HepG2 (cell line): ENCODE results near the gene UBALD1. TPM values are rescaled to one million over a fixed set of nuclear protein-coding genes. Genes with fewer than 3 reads are reported as not detected.

Source experiments
- FOXC1 ChIP-seq: sonication (generic); formaldehyde crosslinking; IDR thresholded peaks from 2 replicates; pipeline ENCODE4 v1.8.0; 2022; ENCODE audit warnings: mild to moderate bottlenecking, missing genetic modification reagents, borderline replicate concordance
- HNRNPK ChIP-seq: fragments of 200-400 bp; formaldehyde crosslinking; IDR thresholded peaks from 2 replicates; pipeline ENCODE4 v1.6.1; 2018; ENCODE audit warnings: low read length, low read depth, moderate library complexity, mild to moderate bottlenecking; ENCODE audit not compliant: poor library complexity, severe bottlenecking
- KDM3A ChIP-seq: IDR thresholded peaks from 2 replicates; pipeline ENCODE4 v1.6.1; 2018; ENCODE audit warnings: low read depth, missing compliant biosample characterization
- POLR2AphosphoS2 ChIP-seq: IDR thresholded peaks from 2 replicates; pipeline ENCODE4 v1.6.1; 2011; ENCODE audit warnings: low read depth, low read length, improper control_type of control experiment
- YEATS2 ChIP-seq: sonication (generic); formaldehyde crosslinking; IDR thresholded peaks from 2 replicates; pipeline ENCODE4 v1.4.0; 2020; ENCODE audit warnings: missing genetic modification reagents, borderline replicate concordance
- ZNF256 ChIP-seq: sonication (generic); formaldehyde crosslinking; conservative IDR thresholded peaks from 2 replicates; pipeline ENCODE4 v1.4.0; 2020; ENCODE audit warnings: missing genetic modification reagents
- ZNF367 ChIP-seq: sonication (generic); formaldehyde crosslinking; IDR thresholded peaks from 2 replicates; pipeline ENCODE4 v1.4.0; 2020; ENCODE audit warnings: missing genetic modification reagents, borderline replicate concordance
- ZNF768 ChIP-seq: sonication (generic); formaldehyde crosslinking; IDR thresholded peaks from 2 replicates; pipeline ENCODE4 v1.4.0; 2020; ENCODE audit warnings: missing genetic modification reagents
- polyA plus RNA-seq, 8 experiments: library from polyadenylated mRNA; depleted of rRNA in 3 of 8; stranded (reverse) in 7 of 8; unstranded in 1 of 8; fragments of >200 nt; fragmentation: Illumina TruSeq in 4 of 8; extraction: Trizol in 4 of 8; gene quantifications; 2 replicates each; pipeline versions ENCODE4 v1.2.1 to v1.2.3, GENCODE V29; 2011 to 2016; ENCODE audit warnings: low read depth in 4 of 8, missing spikeins in 1 of 8, mixed read lengths in 1 of 8; ENCODE audit not compliant: insufficient read depth in 1 of 8
- total RNA-seq, 5 experiments: library from RNA; depleted of rRNA; stranded (reverse); fragments of >200 nt; fragmentation: Illumina TruSeq; extraction: Trizol; gene quantifications; 2 replicates each; pipeline ENCODE4 v1.2.3, GENCODE V29; 2016; ENCODE audit warnings: low read depth in 1 of 5
- TF ChIP-seq, protein P1 (sequence below): sonication (generic); formaldehyde crosslinking; IDR thresholded peaks from 2 replicates; pipeline ENCODE4 v1.4.0; 2020; ENCODE audit warnings: missing genetic modification reagents
- TF ChIP-seq, protein P2 (sequence below), 2 experiments: IDR thresholded peaks; 2 replicates each; pipeline ENCODE4 v1.6.1; 2011 to 2012; ENCODE audit warnings: low read length in 2 of 2, borderline replicate concordance in 1 of 2, low read depth in 1 of 2, mild to moderate bottlenecking in 1 of 2, moderate library complexity in 1 of 2
- TF ChIP-seq, protein P3 (sequence below): sonication (generic); formaldehyde crosslinking; IDR thresholded peaks from 2 replicates; pipeline ENCODE4 v1.9.0; 2021; ENCODE audit warnings: mild to moderate bottlenecking, missing genetic modification reagents

The UBALD1 gene
- total and polyA plus RNA-seq, 2 of the 13 experiments (the other 11 are each of a cell fraction or from before 2014, with no cell fraction given), result 6.8 to 12.3 TPM

DNA sequence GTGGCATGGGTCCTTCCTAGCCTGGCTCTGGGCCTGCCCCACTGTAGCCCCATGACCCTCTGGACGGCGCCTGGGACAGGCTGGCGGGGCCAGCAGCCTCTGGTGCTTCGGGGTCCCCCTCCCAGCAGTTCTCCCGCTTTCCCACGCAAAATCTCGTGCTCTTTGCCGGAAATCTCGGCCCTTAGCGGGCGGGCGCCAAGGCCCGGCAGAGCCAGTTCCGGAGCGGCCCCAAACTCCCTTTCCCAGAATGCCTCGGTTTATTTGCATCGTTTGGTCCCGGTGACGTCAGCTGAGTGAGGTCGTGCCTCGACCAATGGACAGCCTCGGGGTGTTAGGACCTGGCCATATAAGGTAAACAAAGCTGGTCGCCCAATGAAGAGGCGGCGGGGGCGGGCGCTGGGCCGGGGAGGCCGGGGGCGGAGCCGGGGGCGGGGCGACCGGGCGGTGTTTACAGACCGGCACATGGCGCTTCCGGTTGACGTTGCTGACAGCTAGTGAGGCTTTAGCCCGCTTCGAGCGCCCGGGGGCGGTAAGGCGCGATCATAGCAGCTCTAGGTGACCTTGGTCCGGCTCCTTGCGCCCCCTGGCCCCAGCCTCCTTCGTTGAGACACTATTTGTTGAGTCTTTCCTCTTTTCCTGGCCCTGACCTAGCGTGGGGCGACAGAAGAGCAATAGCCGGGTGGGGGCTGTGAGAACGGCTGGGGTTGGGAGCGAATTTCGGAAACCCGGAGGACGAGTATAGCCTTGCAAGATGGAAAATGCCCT, 1.5 kb upstream of the UBALD1 start (continued):
- TF ChIP-seq FOXC1 (CRISPR knock-in tag), result no peak; the same call in 1 of the 2 replicates
- no peak for TF ChIP-seq KDM3A (CRISPR knock-in tag)
- peak; percentile 70; the same call in 1 of the 2 replicates for TF ChIP-seq YEATS2
- no peak for TF ChIP-seq ZNF256 (CRISPR knock-in tag)
- TF ChIP-seq, protein P1, sequence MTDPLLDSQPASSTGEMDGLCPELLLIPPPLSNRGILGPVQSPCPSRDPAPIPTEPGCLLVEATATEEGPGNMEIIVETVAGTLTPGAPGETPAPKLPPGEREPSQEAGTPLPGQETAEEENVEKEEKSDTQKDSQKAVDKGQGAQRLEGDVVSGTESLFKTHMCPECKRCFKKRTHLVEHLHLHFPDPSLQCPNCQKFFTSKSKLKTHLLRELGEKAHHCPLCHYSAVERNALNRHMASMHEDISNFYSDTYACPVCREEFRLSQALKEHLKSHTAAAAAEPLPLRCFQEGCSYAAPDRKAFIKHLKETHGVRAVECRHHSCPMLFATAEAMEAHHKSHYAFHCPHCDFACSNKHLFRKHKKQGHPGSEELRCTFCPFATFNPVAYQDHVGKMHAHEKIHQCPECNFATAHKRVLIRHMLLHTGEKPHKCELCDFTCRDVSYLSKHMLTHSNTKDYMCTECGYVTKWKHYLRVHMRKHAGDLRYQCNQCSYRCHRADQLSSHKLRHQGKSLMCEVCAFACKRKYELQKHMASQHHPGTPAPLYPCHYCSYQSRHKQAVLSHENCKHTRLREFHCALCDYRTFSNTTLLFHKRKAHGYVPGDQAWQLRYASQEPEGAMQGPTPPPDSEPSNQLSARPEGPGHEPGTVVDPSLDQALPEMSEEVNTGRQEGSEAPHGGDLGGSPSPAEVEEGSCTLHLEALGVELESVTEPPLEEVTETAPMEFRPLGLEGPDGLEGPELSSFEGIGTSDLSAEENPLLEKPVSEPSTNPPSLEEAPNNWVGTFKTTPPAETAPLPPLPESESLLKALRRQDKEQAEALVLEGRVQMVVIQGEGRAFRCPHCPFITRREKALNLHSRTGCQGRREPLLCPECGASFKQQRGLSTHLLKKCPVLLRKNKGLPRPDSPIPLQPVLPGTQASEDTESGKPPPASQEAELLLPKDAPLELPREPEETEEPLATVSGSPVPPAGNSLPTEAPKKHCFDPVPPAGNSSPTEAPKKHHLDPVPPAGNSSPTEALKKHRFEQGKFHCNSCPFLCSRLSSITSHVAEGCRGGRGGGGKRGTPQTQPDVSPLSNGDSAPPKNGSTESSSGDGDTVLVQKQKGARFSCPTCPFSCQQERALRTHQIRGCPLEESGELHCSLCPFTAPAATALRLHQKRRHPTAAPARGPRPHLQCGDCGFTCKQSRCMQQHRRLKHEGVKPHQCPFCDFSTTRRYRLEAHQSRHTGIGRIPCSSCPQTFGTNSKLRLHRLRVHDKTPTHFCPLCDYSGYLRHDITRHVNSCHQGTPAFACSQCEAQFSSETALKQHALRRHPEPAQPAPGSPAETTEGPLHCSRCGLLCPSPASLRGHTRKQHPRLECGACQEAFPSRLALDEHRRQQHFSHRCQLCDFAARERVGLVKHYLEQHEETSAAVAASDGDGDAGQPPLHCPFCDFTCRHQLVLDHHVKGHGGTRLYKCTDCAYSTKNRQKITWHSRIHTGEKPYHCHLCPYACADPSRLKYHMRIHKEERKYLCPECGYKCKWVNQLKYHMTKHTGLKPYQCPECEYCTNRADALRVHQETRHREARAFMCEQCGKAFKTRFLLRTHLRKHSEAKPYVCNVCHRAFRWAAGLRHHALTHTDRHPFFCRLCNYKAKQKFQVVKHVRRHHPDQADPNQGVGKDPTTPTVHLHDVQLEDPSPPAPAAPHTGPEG (CRISPR knock-in tag), result peak; percentile 83
- TF ChIP-seq POLR2AphosphoS2, result no peak
- TF ChIP-seq ZNF367, result no peak
- TF ChIP-seq HNRNPK, result no peak
- no peak for TF ChIP-seq ZNF768 (CRISPR knock-in tag)
- TF ChIP-seq, protein P2, sequence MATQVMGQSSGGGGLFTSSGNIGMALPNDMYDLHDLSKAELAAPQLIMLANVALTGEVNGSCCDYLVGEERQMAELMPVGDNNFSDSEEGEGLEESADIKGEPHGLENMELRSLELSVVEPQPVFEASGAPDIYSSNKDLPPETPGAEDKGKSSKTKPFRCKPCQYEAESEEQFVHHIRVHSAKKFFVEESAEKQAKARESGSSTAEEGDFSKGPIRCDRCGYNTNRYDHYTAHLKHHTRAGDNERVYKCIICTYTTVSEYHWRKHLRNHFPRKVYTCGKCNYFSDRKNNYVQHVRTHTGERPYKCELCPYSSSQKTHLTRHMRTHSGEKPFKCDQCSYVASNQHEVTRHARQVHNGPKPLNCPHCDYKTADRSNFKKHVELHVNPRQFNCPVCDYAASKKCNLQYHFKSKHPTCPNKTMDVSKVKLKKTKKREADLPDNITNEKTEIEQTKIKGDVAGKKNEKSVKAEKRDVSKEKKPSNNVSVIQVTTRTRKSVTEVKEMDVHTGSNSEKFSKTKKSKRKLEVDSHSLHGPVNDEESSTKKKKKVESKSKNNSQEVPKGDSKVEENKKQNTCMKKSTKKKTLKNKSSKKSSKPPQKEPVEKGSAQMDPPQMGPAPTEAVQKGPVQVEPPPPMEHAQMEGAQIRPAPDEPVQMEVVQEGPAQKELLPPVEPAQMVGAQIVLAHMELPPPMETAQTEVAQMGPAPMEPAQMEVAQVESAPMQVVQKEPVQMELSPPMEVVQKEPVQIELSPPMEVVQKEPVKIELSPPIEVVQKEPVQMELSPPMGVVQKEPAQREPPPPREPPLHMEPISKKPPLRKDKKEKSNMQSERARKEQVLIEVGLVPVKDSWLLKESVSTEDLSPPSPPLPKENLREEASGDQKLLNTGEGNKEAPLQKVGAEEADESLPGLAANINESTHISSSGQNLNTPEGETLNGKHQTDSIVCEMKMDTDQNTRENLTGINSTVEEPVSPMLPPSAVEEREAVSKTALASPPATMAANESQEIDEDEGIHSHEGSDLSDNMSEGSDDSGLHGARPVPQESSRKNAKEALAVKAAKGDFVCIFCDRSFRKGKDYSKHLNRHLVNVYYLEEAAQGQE (IDR thresholded peaks at IDR 0.05; ENCODE audit: borderline replicate concordance in 1 of 2, low read depth in 1 of 2, low read length in 2 of 2), result no peak
- TF ChIP-seq, protein P3, sequence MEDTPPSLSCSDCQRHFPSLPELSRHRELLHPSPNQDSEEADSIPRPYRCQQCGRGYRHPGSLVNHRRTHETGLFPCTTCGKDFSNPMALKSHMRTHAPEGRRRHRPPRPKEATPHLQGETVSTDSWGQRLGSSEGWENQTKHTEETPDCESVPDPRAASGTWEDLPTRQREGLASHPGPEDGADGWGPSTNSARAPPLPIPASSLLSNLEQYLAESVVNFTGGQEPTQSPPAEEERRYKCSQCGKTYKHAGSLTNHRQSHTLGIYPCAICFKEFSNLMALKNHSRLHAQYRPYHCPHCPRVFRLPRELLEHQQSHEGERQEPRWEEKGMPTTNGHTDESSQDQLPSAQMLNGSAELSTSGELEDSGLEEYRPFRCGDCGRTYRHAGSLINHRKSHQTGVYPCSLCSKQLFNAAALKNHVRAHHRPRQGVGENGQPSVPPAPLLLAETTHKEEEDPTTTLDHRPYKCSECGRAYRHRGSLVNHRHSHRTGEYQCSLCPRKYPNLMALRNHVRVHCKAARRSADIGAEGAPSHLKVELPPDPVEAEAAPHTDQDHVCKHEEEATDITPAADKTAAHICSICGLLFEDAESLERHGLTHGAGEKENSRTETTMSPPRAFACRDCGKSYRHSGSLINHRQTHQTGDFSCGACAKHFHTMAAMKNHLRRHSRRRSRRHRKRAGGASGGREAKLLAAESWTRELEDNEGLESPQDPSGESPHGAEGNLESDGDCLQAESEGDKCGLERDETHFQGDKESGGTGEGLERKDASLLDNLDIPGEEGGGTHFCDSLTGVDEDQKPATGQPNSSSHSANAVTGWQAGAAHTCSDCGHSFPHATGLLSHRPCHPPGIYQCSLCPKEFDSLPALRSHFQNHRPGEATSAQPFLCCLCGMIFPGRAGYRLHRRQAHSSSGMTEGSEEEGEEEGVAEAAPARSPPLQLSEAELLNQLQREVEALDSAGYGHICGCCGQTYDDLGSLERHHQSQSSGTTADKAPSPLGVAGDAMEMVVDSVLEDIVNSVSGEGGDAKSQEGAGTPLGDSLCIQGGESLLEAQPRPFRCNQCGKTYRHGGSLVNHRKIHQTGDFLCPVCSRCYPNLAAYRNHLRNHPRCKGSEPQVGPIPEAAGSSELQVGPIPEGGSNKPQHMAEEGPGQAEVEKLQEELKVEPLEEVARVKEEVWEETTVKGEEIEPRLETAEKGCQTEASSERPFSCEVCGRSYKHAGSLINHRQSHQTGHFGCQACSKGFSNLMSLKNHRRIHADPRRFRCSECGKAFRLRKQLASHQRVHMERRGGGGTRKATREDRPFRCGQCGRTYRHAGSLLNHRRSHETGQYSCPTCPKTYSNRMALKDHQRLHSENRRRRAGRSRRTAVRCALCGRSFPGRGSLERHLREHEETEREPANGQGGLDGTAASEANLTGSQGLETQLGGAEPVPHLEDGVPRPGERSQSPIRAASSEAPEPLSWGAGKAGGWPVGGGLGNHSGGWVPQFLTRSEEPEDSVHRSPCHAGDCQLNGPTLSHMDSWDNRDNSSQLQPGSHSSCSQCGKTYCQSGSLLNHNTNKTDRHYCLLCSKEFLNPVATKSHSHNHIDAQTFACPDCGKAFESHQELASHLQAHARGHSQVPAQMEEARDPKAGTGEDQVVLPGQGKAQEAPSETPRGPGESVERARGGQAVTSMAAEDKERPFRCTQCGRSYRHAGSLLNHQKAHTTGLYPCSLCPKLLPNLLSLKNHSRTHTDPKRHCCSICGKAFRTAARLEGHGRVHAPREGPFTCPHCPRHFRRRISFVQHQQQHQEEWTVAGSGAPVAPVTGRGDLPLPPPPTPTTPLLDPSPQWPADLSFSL, result no peak
